HEK293 (cell line): ENCODE results near the gene XKR7.

Source experiments
- CTCF ChIP-seq: fragments of 450-650 bp; formaldehyde crosslinking; IDR thresholded peaks from 2 replicates; pipeline ENCODE4 v1.5.1; 2016; ENCODE audit warnings: missing biosample characterization, missing genetic modification characterization
- SP7 ChIP-seq: fragments of 450-650 bp; formaldehyde crosslinking; IDR thresholded peaks from 2 replicates; pipeline ENCODE4 v1.5.1; 2016; ENCODE audit warnings: missing biosample characterization, missing genetic modification characterization

DNA sequence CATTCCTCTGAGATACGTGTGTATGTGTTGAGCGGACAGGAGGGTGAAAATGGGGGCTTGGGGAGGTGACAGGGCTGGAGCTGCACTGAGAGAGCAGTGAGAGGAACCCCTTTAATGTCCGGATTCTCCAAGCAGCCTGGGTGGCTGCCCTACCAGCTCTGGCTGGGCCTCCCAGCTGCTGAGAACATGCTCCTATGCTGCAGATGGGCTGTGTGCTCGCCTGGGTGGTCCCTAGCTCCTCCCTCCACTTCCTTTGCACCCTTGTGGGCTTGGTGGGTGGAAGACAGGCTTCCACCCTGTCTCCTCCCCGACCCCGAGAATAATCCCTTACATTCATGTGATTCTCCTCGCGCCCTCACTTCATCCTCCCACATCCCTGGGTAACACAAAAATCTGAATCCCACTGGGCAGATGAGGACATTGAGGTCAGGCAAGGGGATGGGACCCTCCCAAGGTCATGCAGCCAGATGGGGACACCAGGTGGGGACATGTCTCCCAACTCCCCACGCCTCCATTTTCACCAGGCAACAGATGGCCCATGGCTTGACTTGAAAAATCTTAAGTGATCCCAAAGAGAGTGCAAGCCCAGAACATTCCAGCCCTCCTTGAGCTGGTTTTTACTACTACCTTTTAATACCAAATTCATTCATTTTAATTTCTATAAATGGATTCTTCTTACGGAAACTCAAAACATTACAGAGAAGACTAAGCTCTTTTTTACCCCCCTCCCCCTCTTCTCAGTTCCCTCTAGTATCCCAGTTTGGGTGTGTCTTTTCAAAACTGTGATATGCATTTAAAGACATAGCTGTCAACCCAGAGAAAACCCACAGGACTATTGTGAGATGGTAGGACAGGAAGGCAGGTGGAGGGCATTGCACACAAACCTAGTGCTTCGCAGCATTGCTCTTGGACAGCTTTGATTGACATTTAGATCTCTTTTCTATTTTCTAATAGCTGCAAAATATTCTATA lies 11.1 kb upstream of the XKR7 start:
- no peak for TF ChIP-seq SP7 (tag by site-specific recombination)
- TF ChIP-seq CTCF (tag by site-specific recombination): no peak
